NOMO-1 treated with DMSO at 0.1 percent for 48 hours (cell line): ENCODE measurements around the gene TBC1D2.
A peak's percentile ranks its signal among the peaks of the same experiment; 100 is the strongest.
"Not testable (repeated sequence)": the region's sequence is repeated elsewhere in the genome, so short reads cannot be mapped to it uniquely, and the experiment has no call there.

ENCODE experiments used
- DNase-seq: peaks from one replicate; lab custom pipeline; 2025; ENCODE audit not compliant: unreplicated experiment; lab: John Stamatoyannopoulos, UW

The TBC1D2 gene

GRCh38 chr9:98255578-98256296, at the start of gene TBC1D2:
TBC1D2 (minus strand) TSS chr9:98255649; CDS start chr9:98255541, 108 bp downstream.
- peak; percentile 95 for DNase-seq

- no peak for DNase-seq
These were observed 48.9 kb upstream of the TBC1D2 start for GRCh38 chr9:98304381-98304780.

- no peak for DNase-seq
These were observed 48.2 kb upstream of the TBC1D2 start for GRCh38 chr9:98303633-98304125.

- no peak for DNase-seq
These were observed 47.6 kb upstream of the TBC1D2 start for GRCh38 chr9:98302938-98303632.

- DNase-seq = no peak
These were observed 46.7 kb upstream of the TBC1D2 start for GRCh38 chr9:98302150-98302549.

GRCh38 chr9:98300611-98301010, 45.2 kb upstream of the TBC1D2 start:
- DNase-seq = no peak

- DNase-seq = no peak
These were observed 43.0 kb upstream of the TBC1D2 start for GRCh38 chr9:98298476-98298875.

- no peak for DNase-seq
These were observed 40.4 kb upstream of the TBC1D2 start for GRCh38 chr9:98295824-98296223.

GRCh38 chr9:98291820-98292219, 36.4 kb upstream of the TBC1D2 start:
- DNase-seq = no peak

- DNase-seq = no peak
These were observed 35.0 kb upstream of the TBC1D2 start for GRCh38 chr9:98290411-98290810.

- DNase-seq = no peak
These were observed 34.3 kb upstream of the TBC1D2 start for GRCh38 chr9:98289614-98290201.

GRCh38 chr9:98288881-98289280, 33.4 kb upstream of the TBC1D2 start:
- no peak for DNase-seq

- no peak for DNase-seq
These were observed 31.9 kb upstream of the TBC1D2 start for GRCh38 chr9:98287384-98287783.

GRCh38 chr9:98285446-98285845, 30.0 kb upstream of the TBC1D2 start:
- DNase-seq = no peak

GRCh38 chr9:98284754-98285153, 29.3 kb upstream of the TBC1D2 start:
- no peak for DNase-seq

- not testable (repeated sequence) for DNase-seq
These were observed 27.7 kb upstream of the TBC1D2 start for GRCh38 chr9:98283143-98283542.

GRCh38 chr9:98281281-98281680, 25.8 kb upstream of the TBC1D2 start:
- DNase-seq = no peak

GRCh38 chr9:98280574-98280973, 25.1 kb upstream of the TBC1D2 start:
- no peak for DNase-seq

- DNase-seq = no peak
These were observed 24.7 kb upstream of the TBC1D2 start for GRCh38 chr9:98280162-98280561.

GRCh38 chr9:98276907-98277469, 21.5 kb upstream of the TBC1D2 start:
- DNase-seq = no peak

- no peak for DNase-seq
These were observed 19.7 kb upstream of the TBC1D2 start for GRCh38 chr9:98275159-98275558.

GRCh38 chr9:98272083-98272482, 16.6 kb upstream of the TBC1D2 start:
- no peak for DNase-seq
